Stimulated activated CD8-positive, alpha-beta memory T cell treated with anti-CD3 and anti-CD28 coated beads, Interleukin-4, amount 100 ng/mL, for 1 hour (primary cell): ENCODE results near the gene SELENON.

Experiments used
- DNase-seq, 2 donors: peaks; one replicate each; pipeline ENCODE4 v3.0.0-alpha.2; 2020; ENCODE audit warnings: low read depth in 2 of 2, low spot score in 1 of 2

The SELENON gene

DNA sequence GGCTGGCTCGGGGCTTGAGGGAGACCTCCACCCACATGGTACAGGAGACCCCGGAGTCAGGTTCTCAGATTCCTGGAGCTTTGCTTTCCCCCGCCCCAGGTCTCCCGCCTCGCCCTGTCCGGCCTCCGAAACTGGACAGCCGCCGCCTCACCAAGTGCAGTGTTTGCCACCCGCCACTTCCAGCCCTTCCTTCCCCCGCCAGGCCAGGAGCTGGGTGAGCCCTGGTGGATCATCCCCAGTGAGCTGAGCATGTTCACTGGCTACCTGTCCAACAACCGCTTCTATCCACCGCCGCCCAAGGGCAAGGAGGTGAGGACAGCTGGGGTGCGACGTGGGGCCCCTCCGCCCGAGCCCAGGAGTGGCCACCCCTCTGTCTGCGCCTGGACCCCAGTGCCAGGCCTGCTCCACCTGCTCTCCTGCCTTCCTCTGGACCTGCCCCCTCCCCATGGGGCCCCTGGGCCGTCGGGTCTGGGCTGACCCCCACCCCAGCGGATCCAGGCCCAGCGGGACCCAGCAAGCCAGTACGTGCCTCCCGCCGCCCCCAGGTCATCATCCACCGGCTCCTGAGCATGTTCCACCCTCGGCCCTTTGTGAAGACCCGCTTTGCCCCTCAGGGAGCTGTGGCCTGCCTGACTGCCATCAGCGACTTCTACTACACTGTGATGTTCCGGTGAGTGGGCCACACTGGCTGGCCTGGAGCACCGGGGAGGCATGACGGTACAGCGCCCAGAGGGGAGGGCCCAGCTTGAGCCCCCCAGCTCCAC is 8.7 kb downstream of the SELENON start:
- DNase-seq: no peak

DNA sequence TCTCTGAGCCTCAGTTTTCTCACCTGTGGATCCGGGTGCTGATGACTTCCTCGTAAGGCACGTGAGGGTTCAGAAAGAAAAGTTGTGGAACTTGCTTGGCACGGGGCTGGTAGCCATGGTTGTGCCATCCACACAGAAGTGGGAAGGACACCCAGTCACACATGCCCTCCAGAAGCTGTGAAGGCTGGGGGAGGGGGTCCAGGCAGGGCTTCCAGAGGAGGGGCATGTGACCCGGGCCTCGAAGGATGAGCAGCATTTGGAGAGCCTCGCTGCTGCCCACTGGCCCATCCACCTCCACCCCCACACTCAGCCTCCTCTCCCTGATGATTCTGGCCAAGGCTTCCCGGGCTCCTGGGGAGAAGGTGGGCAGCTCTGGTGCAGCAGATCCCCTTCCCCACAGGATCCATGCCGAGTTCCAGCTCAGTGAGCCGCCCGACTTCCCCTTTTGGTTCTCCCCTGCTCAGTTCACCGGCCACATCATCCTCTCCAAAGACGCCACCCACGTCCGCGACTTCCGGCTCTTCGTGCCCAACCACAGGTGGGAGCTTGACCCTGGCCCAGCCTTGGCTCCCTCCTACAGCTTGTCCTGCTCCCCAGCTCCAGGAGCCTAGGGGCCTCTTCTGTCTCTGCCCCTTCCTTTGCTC is 9.4 kb downstream of the SELENON start:
- no peak for DNase-seq

DNA sequence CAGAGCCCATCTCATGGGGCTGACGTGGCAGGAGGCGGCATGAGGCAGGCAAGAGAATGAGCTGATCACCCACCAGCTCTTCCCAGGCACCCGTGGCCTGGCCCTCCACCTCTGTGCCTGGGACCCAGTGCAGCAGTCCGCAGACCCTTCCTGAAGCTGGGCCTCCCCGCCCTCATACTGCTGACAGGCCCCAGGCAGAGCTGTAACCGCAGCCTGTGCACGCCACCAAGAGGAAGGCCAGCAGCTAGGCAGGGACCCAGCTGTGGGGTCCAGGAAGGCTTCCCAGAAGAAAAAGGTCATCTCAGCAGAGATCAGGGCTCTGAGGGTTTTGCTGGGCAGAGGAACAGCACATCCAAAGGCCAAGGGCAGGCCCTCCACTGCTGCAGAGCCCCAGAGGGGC is 9.9 kb downstream of the SELENON start:
- DNase-seq: no peak

DNA sequence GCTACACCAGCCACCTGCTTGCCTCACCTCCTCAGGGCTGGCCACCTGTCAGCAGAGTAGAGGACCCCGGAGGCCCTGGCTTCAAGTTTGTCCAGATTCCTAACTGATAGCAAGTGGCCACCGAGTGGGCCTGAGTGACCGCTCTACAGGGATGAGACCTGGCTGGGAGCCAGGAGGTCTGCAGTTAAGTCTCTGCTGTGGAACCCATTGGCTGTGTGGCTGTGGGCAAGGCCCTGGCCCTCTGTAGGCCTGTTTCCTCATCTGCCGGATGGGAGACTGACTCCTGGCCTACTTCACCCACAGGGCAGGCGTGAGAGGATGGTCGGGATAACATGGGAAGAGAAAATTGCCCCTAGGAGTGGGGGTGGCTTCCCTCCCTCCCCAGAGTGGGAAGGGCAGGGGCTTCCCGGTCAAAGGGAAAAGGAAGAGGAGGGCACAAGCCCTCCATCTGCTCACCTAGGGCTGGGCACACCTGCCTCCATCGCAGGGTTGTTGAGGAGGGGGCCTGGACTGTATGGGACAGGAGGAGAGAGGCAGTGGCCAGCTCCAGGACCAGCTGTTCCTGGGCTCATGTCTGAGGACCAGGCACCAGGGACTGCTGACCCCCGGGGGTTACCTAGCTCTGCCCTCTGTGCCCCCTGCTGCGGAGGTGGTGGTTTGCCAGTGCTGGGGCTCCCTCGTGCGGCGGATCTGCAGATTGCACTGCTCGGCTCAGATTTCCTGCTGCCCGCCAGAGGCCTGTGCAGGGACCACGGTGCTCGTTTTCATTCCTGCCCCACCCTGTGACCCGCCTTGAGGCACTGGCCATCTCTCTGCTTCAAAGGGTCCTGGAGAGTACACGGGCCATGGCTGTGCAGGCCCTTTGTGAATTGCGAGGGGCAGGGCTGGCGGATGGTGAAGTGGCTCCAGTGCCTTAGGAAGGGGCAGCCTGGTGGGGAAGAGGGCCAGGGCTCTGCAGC is 10.6 kb downstream of the SELENON start:
- peak; percentile 54 to 66 for DNase-seq

DNA sequence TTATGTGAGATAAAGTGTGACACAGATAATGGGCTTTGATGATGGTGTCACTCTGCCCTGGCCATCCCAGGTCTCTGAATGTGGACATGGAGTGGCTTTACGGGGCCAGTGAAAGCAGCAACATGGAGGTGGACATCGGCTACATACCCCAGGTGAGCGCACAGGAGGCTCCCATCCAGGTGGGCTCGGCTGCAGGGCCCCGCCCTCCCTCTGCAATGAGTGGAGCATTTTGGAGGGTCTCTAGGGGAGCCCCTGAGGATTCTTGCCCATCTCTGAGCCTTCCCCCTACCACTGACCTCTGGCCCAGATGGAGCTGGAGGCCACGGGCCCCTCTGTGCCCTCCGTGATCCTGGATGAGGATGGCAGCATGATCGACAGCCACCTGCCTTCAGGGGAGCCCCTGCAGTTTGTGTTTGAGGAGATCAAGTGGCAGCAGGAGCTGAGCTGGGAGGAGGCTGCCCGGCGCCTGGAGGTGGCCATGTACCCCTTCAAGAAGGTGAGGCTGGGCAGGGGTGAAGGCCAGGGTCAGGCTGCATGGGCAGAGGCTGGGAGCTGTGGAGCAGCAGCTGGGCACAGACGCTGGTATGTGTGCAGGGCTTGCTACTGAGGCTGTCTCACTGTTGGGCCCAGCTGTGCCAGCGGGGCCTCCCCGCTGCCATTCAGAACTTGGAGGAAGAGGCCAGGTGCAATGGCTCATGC is 11.5 kb downstream of the SELENON start:
- no peak for DNase-seq

DNA sequence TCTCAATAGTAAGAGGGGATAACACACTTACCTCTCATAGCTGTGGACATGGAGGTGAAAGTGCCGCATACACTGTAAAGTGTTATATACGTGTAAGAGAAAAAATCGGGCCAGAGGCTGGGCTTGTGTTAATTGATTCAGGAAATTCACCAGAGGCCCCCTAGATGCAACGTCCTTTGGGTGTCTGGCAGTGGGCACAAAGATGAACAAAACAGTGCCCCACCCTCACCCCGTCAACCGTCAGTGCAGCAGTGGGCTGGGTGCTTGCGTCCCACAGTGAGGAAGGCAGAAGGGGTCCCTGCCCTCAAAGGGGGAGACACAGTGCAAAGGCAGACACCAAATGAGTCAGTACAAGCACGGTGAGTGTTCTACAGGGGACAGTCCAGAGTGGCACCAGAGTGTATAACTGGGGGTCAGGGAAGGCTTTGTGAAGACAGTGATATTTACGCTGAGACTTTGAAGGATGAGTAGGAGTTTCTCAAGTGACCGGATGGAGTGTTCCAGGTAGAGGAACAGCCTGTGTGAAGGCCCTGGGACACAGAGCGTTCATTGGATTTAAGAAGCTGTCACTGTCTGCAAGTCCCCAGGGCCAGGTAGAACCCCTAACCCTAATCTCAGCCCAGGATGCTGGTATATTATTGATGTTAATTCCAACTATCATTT is 13.2 kb downstream of the SELENON start:
- DNase-seq: no peak

DNA sequence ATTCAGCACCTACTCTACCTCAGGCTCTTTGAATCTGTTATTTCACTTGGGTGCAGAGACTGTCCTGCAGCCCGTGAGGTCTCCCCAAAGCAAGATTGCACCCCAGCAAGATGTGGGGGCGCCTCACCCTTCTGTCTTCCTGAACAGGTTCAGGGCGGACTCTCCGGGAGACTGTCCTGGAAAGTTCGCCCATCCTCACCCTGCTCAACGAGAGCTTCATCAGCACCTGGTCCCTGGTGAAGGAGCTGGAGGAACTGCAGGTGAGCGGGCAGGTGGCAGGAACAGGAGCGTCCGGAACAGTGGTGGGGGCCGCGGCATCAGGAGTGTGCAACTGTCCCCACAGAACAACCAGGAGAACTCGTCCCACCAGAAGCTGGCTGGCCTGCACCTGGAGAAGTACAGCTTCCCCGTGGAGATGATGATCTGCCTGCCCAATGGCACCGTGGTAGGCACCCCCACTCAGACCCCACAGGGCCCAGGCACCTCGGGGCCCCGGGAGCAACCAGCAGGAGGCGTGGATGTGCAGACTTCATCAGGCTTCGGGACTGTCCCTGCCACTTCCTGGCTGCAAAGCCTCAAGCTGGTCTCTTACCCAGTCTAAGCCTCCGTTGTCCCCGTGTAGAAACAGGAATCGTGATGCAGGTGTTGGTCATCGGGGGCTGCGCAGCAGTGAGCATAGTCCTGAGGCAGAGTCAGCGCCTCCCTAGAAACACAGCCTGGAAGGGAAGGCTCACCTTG is 13.9 kb downstream of the SELENON start:
- no peak for DNase-seq

DNA sequence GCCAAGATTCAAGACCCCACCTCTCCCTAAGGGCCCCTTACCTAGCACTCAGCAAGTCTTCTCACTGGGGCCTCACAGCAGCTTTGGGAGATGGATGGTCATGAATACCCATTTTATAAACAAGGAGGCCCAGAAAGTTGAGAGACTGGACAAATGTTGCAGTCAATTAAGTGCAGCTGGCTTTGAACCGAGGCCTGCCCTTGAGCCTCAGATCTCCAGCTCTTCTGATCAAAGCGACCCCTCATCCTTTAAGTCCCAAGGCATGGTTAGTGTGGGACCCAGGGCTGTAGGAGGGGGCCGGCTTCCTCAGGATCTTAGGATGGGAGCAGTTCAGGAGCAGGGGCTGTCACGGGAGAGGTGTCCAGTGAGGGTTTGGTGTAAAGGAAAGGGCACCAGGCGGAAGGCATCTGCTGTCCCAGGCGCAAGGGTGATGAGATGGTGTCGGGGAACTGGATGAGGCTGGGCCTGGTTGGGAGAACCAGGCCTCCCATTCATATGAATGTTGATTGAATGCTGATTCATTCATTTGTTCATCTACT is 14.6 kb downstream of the SELENON start:
- DNase-seq: no peak

DNA sequence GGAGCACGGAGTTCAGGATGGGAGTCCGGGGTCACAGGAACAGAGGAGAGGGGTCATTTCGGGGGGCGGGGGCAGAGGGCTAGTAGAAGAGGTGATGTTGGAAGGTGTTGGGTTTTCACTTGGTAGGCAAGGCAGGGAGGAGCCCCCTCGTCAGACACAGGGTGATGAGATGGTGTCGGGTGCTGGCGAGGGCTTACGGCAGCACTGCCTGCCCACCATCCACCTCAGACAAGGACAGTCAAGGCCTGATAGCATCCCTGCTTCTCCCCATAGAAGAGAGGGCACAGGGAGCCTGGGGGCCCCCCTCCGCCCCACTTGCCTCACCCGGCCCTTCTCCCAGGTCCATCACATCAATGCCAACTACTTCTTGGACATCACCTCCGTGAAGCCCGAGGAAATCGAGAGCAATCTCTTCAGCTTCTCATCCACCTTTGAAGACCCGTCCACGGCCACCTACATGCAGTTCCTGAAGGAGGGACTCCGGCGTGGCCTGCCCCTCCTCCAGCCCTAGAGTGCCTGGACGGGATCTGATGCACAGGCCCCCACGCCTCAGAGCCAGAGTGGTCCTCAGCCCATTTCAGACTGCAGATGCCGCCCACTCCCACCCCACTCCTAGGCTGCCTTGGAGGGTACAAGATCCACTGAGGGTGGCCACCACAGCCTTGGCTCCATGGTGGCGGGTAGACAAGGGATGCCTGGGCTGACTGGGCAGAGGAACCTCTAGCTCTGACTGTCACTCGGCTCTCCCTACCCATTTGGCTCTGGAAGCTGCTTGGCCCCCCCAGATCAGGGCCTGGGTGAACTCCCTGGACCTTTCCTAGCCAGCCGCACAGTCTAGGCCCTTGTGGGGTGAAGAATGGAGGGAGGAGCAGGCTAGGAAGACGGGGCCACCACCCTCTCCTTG is 15.5 kb downstream of the SELENON start:
- DNase-seq: no peak

DNA sequence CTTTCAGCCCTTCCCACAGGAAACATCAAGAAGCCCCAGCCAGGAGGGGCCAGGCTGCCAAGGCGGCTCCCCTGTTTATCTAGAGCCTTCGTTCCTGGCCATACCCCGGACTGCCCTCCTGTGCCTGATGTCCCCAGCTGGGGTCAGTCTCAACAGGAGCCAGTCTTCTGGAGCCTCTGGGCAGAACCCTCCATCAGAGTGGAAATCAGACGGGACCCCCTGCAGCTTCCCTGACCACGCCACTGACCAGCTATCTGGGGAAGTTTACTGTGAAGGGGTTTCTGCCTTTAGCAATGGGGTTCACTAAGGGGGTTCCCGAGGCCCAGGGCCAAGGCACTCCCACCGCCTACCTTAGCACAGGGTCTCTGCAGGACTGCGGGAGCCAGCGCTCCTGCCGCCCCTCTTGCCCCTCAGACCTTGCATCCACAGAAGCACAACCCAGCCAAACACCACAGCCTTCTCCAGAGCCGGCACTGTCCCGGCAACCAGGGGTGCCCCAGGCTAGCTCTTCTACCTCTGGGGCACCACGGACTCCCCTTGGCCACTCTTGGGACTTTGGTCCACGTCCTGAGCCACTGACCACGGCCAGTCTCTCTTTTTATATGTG is 16.2 kb downstream of the SELENON start:
- DNase-seq: no peak

DNA sequence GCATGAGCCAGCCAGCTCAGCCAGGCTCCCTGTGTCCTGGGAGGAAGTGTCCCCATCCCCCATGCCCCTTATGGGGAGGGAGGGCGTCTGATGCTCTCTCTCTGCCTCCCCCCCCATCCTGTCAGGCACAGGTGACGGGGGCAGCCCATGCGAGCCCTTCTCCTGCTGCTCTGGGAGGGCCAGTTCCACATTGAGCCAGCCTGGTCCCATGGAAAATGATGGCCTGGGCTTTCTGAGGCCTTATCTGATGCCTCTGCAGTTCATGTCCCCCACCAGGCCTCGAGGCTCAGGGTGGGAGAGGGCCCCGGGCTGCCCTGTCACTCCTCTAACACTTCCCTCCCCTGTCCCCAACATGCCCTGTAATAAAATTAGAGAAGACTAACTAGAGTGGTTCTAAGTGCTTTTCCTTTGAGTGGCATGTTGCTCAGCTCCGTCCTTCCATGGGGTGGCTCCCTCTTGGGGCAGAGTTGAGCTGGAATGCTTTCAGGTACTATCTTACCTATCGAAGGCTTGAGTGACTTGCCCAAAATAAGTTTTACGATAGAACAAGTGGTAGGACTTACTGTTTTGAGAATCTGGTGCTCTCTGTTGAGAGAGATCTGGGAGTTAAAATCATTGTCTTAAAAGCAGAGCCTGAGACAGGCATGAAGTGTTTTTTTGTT is 18.0 kb downstream of the SELENON start:
- DNase-seq: no peak

DNA sequence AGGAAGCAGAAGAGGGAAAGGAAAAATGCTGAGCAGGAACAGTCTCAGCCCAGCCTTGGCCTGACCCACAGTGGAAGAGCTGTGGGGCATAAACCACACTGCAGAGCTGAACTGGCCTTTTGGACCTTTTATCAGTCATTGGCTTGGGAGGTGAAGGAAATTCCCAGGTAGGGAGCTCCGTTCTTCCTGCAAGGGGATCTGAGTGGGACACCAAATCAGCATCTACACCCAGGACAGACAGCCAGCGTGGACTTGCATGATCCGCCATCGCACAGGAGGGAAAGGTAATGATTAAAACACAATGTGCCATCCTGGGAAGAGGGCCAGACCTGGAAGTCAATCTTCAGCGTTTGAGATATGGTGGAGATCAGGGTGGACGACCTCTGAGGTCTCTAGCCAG is 18.6 kb downstream of the SELENON start:
- DNase-seq: no peak

DNA sequence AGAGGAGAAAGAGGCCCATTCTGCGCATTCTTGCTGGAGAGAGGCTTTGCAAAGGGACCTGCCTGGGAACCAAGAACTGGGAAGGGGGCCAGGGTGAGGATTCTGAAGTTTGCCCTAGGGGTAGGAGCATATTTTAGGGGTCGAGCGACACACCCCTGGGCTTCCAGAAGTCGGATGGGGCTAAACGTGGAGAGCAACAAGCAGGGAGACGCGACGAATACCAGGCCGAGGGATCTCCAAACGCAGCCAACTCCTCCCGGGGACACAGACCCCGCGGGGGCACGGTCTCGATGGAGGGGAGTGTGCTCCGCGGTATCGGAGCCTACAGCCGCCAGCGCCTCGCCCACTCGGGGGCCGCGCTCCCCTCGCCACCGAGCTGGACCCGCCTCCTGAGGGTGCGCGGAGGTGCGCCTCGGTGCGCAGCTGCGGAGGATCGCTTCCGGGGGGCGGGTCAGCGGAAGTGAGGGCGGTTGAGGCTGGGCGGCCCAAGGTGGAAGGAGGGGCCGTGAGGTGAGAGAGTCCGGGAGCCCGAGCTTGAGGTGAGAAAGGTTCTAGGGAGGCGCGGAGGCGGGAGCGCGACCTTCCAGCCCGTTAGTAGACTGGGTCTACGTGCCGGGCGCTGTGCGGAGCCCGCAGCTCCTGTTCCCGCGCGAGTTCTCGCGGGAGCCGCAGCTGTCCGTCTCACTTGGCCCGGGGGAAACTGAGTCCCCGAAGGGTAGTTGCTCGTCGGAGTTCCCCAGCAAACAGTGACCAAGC is 19.7 kb downstream of the SELENON start, which contains the start of gene MTFR1L:
Gene MTFR1L, plus strand, starts transcription at position 464 of the 756 bp plus-strand sequence. CDS start 3,151 bp downstream, outside the sequence.
- peak; percentile 80 to 88 for DNase-seq

DNA sequence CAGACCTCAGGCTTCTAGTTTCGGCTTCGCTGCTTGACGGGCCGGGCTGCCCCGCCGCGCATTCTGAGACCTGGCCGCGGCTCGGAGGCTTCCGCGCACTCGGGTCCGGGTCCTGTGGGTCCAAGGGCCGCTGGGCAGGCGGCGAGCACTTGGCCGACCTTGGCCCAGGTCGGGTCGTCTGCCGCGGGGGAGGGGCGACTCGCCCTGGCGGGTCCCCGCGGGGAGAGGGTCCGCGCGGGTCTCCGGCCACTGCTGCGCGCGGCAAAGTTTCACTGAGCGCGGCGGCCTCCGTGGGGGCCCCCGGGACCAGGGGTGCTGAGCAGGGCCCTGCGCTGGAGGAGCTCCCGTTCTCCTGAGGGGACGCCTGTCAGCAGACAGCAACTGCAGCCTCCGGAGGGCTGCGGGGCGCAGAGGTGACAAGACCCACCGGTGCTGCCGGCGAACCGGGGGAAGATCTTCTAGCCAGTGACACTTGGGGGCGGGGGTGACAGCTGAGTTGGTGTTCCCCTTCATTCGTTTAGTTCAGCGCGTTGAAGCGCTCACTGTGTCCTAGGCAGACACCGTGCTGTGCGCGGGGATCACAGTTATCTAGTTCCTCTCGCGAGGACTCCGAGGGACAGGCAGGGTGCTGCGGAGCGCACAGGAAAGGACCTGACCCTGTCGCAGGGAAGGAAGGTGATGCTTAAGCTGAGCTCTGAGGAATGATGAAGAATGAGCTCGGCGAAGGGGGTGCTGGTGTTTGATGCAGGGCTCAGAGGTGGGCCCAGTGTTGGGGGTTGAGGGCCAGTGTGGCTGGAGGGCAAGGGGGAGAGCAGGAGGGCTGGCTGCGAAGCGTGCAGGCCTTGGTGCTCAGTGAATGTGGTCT is 20.5 kb downstream of the SELENON start:
- DNase-seq: peak; percentile 47 to 48

DNA sequence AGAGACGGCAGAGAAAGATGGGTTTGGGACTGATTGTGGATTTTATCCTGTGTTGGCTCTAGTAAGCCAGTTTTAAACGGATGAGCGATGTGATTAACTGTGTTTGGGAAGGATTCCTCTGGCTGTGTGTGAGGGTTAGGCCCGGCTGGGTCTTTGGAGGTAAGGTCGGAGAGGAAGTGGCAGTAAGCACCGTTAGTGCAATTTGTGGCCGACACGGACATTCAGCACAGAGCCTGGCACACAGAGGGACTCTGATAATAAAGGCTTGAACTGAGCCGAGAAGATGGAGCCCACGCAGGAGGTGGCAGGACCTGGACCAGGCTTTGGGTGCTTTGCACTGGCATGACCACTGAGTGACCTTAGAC is 21.1 kb downstream of the SELENON start:
- no peak for DNase-seq

DNA sequence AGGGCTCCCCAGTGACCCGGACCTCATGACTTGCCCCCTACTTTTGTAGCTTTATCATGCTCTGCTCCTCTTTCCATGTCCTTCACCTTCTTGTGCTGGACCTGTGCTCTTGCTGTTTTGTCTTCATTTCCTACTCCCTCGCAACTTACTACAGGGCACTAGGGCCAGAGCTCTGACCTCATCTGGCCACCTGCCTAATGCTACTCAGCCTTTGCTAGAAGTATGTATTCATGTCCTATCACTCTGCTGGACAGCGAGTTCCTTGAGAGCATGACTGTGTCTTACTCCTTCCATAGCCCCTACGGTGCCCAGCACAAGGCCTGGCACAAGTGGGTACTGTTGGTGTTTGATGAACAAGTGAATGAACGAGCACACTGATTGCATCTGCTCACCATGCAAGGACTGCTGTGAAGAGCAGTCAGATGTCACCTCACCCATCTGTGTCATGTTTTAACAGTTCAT is 21.7 kb downstream of the SELENON start:
- DNase-seq: no peak
